NCI-H187 (cell line): ENCODE results near the gene ANKRD33B.
"Not testable (repeated sequence)": the region's sequence is repeated elsewhere in the genome, so short reads cannot be mapped to it uniquely, and the experiment has no call there.

Source experiments
- DNase-seq, 2 experiments: peaks; one replicate each; lab custom pipeline; 2025; lab: John Stamatoyannopoulos, UW

The ANKRD33B gene

DNA sequence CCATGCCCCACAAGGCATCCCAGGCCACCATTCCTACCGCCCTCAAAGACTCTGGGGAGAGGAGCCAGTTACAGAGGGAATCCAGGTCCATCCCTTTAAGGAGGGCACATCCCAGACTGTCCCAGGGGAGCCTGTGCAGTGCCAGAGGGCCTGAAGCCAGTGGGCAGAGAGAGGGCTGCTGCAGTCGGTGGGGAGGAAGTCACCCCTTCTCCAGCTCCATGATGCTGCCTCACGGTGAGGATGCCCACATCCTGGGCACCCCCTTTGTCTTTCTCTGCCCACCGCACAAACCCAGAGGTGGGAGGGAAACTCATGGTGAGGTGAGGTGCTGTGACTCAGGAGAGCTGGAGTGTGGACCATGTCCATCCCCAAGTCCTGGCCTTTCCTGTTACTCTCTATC, 26.2 kb upstream of the ANKRD33B start:
- DNase-seq, result no peak

DNA sequence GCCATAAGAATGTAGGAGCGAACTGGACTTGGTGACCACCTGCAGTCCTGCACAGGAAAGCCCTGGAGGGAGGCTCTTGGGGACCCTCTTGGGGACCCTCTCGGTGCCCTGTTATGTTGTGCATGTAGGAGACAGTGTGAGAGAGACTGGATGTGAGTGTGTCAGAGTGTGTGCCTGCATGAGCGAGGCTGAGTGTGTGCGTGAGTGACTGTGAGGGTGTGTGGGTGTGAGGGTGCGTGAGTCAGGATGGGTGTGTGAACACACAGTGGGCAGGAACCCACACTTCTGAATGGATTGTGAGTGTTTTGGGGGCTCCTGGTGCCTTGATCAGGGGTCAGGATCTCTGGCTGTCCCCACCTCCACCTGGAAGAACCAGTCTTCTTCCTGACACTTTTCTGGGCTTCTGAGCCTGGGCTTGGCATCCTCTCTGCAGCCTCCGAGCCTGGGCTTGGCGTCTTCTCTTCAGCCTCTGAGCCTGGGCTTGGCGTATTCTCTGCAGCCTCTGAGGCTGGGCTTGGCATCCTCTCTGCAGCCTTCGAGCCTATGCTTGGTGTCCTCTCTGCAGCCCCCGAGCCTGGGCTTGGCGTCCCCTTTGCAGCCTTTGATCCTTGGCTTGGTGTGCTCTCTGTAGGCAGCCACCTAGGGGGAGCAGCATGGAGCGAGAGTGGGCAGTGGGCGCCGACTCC, 25.6 kb upstream of the ANKRD33B start:
- DNase-seq, result no peak

DNA sequence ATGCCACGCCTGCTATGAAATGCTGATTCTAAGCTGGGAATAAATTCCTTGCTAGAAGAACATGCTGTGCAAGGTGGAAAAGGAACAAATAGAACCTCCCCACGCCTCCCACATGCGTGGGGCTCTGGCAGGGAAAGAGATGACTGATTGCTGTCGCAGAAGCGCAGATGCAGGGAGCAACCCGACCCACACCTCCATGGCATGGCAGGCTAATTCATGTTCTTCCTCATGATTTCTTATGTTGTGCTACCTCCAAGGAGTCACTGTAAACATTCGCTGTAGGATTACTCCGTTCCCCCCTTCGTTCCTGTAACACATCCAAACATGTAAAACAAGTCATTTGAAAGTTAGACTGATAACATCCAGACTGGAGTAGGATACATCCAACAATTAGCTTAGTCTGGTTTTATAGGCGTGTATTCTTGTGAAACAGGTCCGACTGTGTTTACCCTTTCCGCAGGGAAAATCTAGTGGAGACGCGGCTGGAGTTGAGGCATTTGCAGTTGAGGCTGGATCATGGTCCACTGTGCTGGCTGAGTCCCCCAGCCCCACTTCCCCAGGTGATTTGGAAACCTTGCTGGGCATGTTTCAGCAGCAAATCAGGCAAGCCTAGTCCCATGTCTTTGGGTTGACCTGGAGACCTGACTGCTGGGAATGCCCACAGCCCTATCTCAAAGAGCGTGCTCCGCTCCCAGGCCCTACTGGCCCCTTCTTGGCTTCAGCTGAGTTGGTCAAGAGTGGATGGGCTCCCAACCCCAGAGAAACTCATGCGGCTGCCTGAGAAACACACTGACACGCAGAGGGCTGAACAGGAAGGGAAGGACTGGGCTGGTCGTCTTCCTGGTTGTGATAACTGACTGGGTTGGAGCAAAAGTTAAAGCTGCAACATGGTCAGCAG, 24.8 kb upstream of the ANKRD33B start:
- DNase-seq, result no peak

DNA sequence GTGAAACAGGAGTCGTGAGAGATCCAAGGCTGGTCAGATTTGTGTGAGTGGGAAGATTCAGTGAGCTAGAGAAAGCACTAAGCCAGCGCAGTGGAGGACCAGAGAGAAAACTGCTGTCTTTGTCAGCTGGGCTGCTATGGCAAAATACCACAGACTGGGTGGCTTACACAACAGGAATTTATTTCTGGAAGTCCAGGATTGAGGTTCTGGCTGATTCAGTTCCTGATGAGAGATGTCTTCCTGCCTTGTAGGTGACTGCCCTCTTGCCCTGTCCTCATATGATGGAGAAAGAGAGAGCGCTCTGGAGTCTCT, 24.2 kb upstream of the ANKRD33B start:
- DNase-seq, result no peak

- no peak for DNase-seq
Measured at GRCh38 chr5:10540036-10540544, 23.8 kb upstream of the ANKRD33B start.

- DNase-seq, result no peak
Measured at GRCh38 chr5:10540951-10541646, 22.8 kb upstream of the ANKRD33B start.

DNA sequence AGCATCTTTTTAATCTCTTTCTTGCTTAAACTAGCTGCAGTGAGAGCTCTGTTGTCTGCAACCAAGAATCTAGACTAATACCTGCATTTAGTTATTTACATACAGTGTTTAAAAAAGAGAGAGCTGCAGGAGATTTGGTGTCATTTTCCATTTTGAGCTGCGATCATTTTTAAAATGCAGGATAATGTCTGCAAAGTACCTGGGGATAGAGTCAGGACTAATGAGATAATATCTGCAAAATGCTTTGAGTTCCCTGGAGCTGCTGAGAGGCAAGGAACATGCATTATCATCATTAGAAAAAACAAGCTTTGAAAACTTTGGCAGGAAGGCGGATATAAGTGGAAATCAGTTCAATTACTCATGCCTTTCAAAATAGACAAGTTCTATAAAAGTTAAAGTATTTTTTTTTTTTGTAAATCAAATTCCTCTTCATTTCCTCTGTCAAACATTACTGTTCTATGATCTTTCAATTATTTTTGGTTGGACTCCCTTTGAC, 21.8 kb upstream of the ANKRD33B start:
- DNase-seq, result no peak

GRCh38 chr5:10543585-10544040, 20.3 kb upstream of the ANKRD33B start:
- no peak for DNase-seq

DNA sequence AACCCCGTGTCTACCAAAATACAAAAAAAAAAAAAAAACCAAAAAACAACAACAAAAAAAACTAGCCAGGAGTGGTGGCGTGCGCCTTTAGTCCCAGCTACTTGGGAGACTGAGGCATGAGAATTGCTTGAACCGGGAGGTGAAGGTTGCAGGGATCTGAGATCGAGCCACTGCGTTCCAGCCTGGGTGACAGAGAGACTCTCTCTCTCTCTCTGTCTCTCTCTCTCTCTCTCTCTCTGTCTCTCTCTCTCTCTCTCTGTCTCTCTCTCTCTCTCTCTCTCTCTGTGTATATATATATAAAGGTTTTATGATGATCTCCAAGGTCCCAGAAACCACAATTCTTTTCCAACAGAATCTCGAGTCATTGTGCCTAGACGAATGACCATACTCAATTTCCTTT, 18.8 kb upstream of the ANKRD33B start:
- no peak for DNase-seq

GRCh38 chr5:10546186-10546585, 17.7 kb upstream of the ANKRD33B start:
- no peak for DNase-seq

GRCh38 chr5:10548418-10549122, 15.3 kb upstream of the ANKRD33B start:
- DNase-seq, result no peak

DNA sequence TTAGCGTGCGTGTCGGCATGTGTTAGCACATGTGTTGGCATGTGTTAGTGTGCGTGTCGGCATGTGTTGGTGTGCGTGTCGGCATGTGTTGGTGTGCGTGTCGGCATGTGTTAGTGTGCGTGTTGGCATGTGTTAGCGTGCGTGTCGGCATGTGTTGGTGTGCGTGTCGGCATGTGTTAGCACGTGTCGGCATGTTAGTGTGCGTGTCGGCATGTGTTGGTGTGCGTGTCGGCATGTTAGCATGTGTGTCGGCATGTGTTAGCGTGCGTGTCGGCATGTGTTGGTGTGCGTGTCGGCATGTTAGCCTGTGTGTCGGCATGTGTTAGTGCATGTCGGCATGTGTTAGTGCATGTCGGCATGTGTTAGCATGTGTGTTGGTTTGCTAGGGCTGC, 14.8 kb upstream of the ANKRD33B start:
- not testable (repeated sequence) for DNase-seq

- no peak for DNase-seq
Measured at GRCh38 chr5:10550222-10550995, 13.5 kb upstream of the ANKRD33B start.

DNA sequence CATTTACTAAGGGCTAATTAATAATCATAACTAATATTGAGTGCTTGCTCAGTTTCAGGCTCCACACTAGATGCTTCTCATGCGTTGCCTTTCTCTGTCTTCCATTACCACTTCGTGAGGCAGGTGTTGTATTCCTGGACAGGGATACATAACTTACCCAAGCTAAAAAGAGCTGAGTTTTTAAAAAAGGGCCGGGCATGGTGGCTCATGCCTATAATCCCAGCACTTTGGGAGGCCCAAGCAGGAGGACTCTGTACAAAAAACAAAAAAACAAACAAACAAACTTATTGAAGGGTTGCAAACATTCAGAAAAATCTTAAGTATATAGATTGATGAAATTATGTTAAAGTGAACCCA, 12.1 kb upstream of the ANKRD33B start:
- DNase-seq, result no peak

DNA sequence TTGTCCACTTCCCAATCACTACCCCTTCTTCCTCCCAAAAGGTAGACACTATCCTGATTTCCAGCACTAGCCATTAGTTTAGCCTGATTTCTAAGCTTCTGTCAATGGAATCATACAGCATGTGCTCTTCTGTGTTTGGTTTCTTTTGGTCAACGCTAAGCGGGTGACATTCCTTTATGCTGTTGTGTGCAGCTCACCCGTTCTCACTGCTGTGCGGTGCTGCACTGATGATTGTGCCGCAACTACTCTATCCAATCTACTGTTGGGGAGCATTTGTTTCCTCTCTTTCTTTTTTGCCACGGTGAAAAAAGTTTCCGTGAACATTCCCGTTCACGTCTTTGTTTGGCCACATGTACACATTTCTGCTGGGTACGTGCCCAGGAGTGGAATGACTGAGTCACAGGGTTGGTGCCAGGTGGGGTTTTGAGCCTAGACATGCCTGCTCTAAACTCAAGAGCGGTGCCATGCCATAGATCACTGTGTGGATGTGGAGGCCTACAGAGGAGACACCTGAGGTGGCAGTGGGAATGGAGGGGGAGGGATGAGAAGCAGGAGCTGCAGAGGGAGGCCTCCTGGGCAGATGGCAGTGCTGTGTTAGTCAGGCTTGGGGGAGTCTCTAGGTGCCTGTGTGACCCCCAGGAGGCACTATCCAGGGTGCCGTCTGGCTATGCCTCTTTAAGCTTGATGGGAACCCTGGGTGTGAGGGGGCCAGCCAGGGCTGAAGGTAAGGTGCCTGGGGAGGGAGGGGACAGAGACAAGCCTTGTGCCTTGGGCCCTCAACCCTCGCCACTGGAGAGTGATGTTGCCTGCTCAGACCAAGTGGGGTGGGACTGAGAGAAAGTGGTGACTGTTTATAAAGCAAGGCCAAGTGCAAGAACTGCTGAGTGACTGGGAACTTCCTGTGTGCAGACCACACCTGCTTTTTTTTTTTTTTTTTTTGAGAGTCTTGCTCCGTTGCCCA, 11.4 kb upstream of the ANKRD33B start:
- no peak for DNase-seq

GRCh38 chr5:10553476-10553875, 10.4 kb upstream of the ANKRD33B start:
- DNase-seq, result no peak

DNA sequence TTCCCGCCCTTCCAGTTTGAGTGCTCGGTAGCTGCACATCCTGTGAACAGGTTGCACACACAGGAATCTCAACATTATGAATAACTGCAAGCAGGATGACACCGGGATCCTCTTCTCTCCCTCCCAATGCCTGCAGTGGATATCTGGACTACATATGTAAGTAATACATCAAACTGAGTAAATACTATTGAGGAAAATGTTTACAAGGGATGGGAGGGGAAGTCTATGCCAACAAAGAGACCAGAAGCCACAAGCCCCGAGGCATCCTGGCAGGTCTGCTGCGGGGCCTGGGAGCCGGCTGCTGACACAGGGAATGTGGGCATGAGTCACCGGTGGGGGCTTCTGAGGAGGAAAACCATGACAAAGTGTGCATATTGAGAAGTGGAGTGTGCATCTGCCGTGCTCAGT, 8.6 kb upstream of the ANKRD33B start:
- DNase-seq, result no peak

DNA sequence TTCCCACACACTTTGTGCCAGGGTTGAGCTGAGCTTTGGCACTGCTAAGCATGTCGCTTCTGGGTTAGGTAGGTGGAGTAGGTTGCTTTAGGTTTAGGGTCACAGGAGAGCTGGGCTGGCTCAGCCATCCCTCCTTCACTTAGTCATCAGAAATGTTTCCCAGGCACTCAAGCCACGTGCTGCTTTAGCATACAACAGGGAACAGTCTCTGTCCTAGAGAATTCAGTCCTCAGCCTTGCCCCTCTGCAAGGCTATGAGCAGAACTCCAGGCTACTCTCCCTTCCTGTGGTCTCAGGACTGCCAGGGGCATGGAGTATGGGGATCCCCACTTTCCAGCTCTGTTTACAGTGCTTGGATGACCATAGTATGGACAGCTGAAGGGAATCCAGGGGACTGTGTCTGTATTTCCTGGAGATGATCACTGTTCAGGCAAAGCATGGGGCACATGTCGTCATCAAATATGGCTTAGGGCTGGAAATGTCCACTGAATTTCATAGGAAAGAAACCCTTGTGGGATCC, 7.5 kb upstream of the ANKRD33B start:
- DNase-seq, result no peak

GRCh38 chr5:10556893-10557746, 6.8 kb upstream of the ANKRD33B start:
- no peak for DNase-seq
